PC-9 (cell line): ENCODE measurements around the gene ZSCAN10.

ENCODE experiments used
- CTCF ChIP-seq: fragments of 200-600 bp; sonication (generic); conservative IDR thresholded peaks from 2 replicates; pipeline ENCODE4 v1.6.1; 2017; ENCODE audit warnings: mixed run types, antibody characterized with exemption, mild to moderate bottlenecking, moderate library complexity
- EZH2 ChIP-seq: fragments of 200-600 bp; sonication (generic); IDR thresholded peaks from 2 replicates; pipeline ENCODE4 v1.8.0; 2017; ENCODE audit warnings: antibody characterized with exemption, low read depth

GRCh38 chr16:3119286-3119685 lies 20.2 kb upstream of the ZSCAN10 start:
- TF ChIP-seq CTCF (no peak), EZH2 (no peak)
